CD4-positive, alpha-beta T cell treated with Interleukin-17A for 1 hour (primary cell): ENCODE results near the gene VAV2.

ENCODE experiments used
- DNase-seq: peaks from one replicate; pipeline ENCODE4 v3.0.0-alpha.2; 2020

Gene VAV2

GRCh38 chr9:133715295-133715865, 276.7 kb downstream of the VAV2 start:
- DNase-seq = no peak

- DNase-seq = no peak
These were observed 277.4 kb downstream of the VAV2 start for GRCh38 chr9:133714606-133715294.

- DNase-seq = no peak
These were observed 278.1 kb downstream of the VAV2 start for GRCh38 chr9:133713960-133714495.

- no peak for DNase-seq
These were observed 278.8 kb downstream of the VAV2 start for GRCh38 chr9:133713150-133713959.

- DNase-seq = no peak
These were observed 279.7 kb downstream of the VAV2 start for GRCh38 chr9:133712221-133713100.
